Tibial nerve (tissue), 4 donors: ENCODE results near the gene ARSB. TPM values are rescaled to one million over a fixed set of nuclear protein-coding genes. Genes with fewer than 3 reads are reported as not detected.

Experiments used
- DNase-seq, 2 donors: peaks; one replicate each; pipeline ENCODE4 v3.0.0-alpha.2; 2019; ENCODE audit warnings: low spot score in 2 of 2
- H3K27ac ChIP-seq, 4 donors: fragments of 200-600 bp; sonication (generic) in 3 of 4; one replicate each; pipeline ENCODE4 v1.5.1; 2017 to 2019; ENCODE audit warnings: mild to moderate bottlenecking in 1 of 4
- H3K27me3 ChIP-seq, 2 donors: fragments of 200-600 bp; sonication (generic) in 1 of 2; one replicate each; pipeline versions ENCODE4 v1.5.1 to v1.6.0; 2017 to 2019
- H3K36me3 ChIP-seq, 3 donors: fragments of 200-600 bp; sonication (generic); one replicate each; pipeline ENCODE4 v1.5.1; 2018 to 2019
- H3K4me1 ChIP-seq, 4 donors: fragments of 200-600 bp; sonication (generic) in 3 of 4; one replicate each; pipeline ENCODE4 v1.5.1; 2017 to 2019
- H3K4me3 ChIP-seq, 4 donors: fragments of 200-600 bp; sonication (generic) in 3 of 4; one replicate each; pipeline ENCODE4 v1.5.1; 2017 to 2019; ENCODE audit warnings: mild to moderate bottlenecking in 1 of 4, moderate library complexity in 1 of 4
- H3K9me3 ChIP-seq, 4 donors: fragments of 200-600 bp; sonication (generic) in 3 of 4; one replicate each; pipeline ENCODE4 v1.5.1; 2017 to 2019
- EP300 ChIP-seq, 2 donors: sonication (generic); formaldehyde crosslinking; IDR thresholded peaks; one replicate each; pipeline ENCODE4 v1.6.1; 2017; ENCODE audit warnings: antibody characterized with exemption in 2 of 2, mild to moderate bottlenecking in 1 of 2
- POLR2A ChIP-seq, 2 donors: fragments of 450-650 bp; IDR thresholded peaks; one replicate each; pipeline ENCODE4 v1.6.1; 2017; ENCODE audit warnings: antibody characterized with exemption in 2 of 2, mild to moderate bottlenecking in 2 of 2, moderate library complexity in 2 of 2
- WGBS, 2 donors: methylation state at CpG; one replicate each; pipeline ENCODE4 v1.1.5; 2018; 5-methylcytosine and 5-hydroxymethylcytosine counted together
- total RNA-seq, 4 donors: library from RNA; depleted of rRNA; stranded (reverse); fragments of >200 nt; gene quantifications; one replicate each; pipeline ENCODE4 v1.1.0, GENCODE V29; 2016
- TF ChIP-seq, protein P1 (sequence below), 5 experiments: fragments of 200-600 bp in 3 of 5; fragments of 450-650 bp in 2 of 5; sonication (generic) in 3 of 5; IDR thresholded peaks; one replicate each; pipeline ENCODE4 v1.5.1; 2016 to 2019; ENCODE audit warnings: antibody characterized with exemption in 5 of 5, mild to moderate bottlenecking in 3 of 5, moderate library complexity in 2 of 5

Gene ARSB
- total RNA-seq, 4 donors from 2014 or later, result 8.3 to 19.8 (median 15.5) TPM

DNA sequence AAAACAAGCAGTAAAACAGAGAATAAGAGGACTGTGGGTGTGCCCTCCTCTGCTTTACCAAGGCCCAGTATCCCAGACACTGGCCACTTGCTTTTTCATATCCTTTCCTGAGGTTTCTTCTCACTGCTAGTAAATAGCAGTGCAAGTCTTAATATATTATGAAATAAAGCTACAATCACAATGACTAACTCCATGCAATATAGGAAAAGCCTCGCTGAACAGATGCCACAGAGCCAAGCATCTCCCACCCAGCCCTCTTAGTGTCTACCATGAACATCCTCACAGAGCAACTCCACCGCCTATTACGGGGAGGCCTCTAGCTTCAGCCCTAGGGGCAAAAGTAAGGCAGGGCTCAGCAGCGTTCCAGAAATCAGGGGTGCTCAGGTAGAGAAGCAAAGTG, 205.8 kb downstream of the ARSB start:
- TF ChIP-seq, protein P1, sequence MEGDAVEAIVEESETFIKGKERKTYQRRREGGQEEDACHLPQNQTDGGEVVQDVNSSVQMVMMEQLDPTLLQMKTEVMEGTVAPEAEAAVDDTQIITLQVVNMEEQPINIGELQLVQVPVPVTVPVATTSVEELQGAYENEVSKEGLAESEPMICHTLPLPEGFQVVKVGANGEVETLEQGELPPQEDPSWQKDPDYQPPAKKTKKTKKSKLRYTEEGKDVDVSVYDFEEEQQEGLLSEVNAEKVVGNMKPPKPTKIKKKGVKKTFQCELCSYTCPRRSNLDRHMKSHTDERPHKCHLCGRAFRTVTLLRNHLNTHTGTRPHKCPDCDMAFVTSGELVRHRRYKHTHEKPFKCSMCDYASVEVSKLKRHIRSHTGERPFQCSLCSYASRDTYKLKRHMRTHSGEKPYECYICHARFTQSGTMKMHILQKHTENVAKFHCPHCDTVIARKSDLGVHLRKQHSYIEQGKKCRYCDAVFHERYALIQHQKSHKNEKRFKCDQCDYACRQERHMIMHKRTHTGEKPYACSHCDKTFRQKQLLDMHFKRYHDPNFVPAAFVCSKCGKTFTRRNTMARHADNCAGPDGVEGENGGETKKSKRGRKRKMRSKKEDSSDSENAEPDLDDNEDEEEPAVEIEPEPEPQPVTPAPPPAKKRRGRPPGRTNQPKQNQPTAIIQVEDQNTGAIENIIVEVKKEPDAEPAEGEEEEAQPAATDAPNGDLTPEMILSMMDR (IDR thresholded peaks at IDR 0.05), result no peak
- TF ChIP-seq POLR2A (IDR thresholded peaks at IDR 0.05) (no peak), EP300 (IDR thresholded peaks at IDR 0.05) (no peak)
- Histone ChIP-seq H3K36me3 (peaks cover 0 to 25% (median 0%) of the 10 kb centered on the region in 3 donors), H3K4me3 (no peak overlapping the region), H3K9me3 (peaks cover 0 to 4% (median 0%) of the 10 kb centered on the region in 4 donors), H3K27me3 (no peaks in the 10 kb centered on the region), H3K27ac (no peak overlapping the region), H3K4me1 (no peaks in the 10 kb centered on the region)
- 96 to 97% methylated on average over 4 of the region's 4 CpGs for WGBS, 2 donors
- DNase-seq, result no peak

DNA sequence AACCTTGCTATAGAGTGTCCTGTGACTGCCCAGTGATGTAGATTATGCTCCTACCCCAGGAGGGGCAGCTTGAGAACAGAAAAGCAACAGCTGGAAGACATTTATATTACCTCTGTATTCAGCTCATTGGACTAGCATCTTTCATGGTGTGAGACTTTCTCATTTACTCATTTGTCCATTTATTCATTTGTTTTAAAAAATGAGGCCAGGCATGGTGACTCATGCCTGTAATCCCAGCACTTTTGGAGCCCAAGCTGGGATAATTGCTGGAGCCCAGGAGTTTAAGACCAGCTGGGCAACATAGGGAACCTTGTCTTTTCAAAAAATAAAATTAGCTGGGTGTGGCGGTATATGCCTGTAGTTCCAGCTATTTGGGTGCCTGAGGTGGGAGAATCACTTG, 206.6 kb downstream of the ARSB start:
- Histone ChIP-seq H3K36me3 (peaks cover 0 to 25% (median 0%) of the 10 kb centered on the region in 3 donors), H3K9me3 (no peaks in the 10 kb centered on the region), H3K27ac (no peak overlapping the region), H3K4me3 (no peak overlapping the region), H3K4me1 (no peaks in the 10 kb centered on the region), H3K27me3 (no peaks in the 10 kb centered on the region)
- TF ChIP-seq, protein P1 (IDR thresholded peaks at IDR 0.05), result no peak
- TF ChIP-seq POLR2A (IDR thresholded peaks at IDR 0.05) (no peak), EP300 (IDR thresholded peaks at IDR 0.05) (no peak)
- DNase-seq, result no peak
- WGBS, 2 donors, result 95 to 100% methylated on average over 1 of the region's 1 CpG

DNA sequence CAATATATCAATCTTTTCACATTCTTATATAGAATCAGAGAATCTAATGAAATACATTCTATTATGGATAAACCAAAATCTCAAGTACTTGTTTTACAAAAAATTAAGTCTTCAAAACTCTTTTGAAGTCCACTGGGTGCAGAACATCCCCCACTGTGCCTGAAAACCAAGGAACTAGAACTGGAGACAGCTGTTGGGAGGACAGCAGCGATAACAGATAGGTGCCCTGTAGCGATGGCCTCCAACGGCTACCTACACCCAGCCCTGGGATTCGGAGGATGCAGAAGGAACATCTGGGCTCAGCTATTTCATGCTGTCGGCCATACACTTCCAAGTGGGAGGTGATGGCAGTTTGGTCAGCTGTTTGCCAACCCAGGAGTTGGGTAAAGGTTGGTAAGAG, 207.2 kb downstream of the ARSB start:
- no peak overlapping the region for H3K4me3 ChIP-seq
- no peaks in the 10 kb centered on the region for H3K4me1 ChIP-seq
- no peaks in the 10 kb centered on the region for H3K9me3 ChIP-seq
- no peaks in the 10 kb centered on the region for H3K27me3 ChIP-seq
- no peak for DNase-seq
- WGBS, 2 donors, result 94 to 96% methylated on average over 5 of the region's 5 CpGs
- no peak overlapping the region for H3K27ac ChIP-seq
- peaks cover 0 to 25% (median 0%) of the 10 kb centered on the region in 3 donors for H3K36me3 ChIP-seq
- TF ChIP-seq POLR2A (IDR thresholded peaks at IDR 0.05) (no peak), EP300 (IDR thresholded peaks at IDR 0.05) (no peak)
- TF ChIP-seq, protein P1 (IDR thresholded peaks at IDR 0.05), result no peak

- Histone ChIP-seq H3K27ac (no peak overlapping the region), H3K9me3 (no peaks in the 10 kb centered on the region), H3K4me3 (no peak overlapping the region), H3K27me3 (no peaks in the 10 kb centered on the region), H3K36me3 (peaks cover 0 to 24% (median 0%) of the 10 kb centered on the region in 3 donors), H3K4me1 (no peaks in the 10 kb centered on the region)
- no peak for DNase-seq
- WGBS, 2 donors, result 100% methylated on average over 1 of the region's 1 CpG
- TF ChIP-seq, protein P1 (IDR thresholded peaks at IDR 0.05), result no peak
- TF ChIP-seq EP300 (IDR thresholded peaks at IDR 0.05) (no peak), POLR2A (IDR thresholded peaks at IDR 0.05) (no peak)
Observed at GRCh38 chr5:78776637-78777036, 208.5 kb downstream of the ARSB start.

DNA sequence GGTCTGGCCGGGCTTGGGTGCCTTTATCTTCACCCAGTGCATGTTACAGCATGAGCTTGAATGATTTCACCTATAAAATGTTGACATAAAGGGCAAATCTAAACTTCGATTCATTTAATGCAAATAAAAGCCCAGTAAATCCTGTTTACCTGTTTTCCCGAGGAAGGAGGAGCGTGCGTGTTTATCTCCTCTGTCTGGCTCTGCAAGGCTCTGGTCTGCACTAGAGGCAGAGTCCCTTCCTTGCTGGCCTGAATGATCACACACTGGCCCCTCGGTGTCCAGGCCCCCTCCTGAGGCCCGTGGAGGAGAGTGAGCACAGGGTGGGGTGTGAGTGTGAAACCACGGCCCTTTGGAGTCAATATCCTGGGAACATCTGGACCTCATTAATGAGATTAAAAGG, 211.5 kb downstream of the ARSB start:
- Histone ChIP-seq H3K27me3 (no peaks in the 10 kb centered on the region), H3K4me1 (no peaks in the 10 kb centered on the region), H3K9me3 (no peaks in the 10 kb centered on the region), H3K4me3 (no peak overlapping the region), H3K27ac (no peak overlapping the region), H3K36me3 (no peaks in the 10 kb centered on the region)
- DNase-seq, result no peak
- TF ChIP-seq, protein P1 (IDR thresholded peaks at IDR 0.05), result no peak
- TF ChIP-seq POLR2A (IDR thresholded peaks at IDR 0.05) (no peak), EP300 (IDR thresholded peaks at IDR 0.05) (no peak)
- 72 to 76% methylated on average over 8 of the region's 8 CpGs for WGBS, 2 donors
